Measurements from ENCODE around the gene NTNG2.

Gene NTNG2

DNA sequence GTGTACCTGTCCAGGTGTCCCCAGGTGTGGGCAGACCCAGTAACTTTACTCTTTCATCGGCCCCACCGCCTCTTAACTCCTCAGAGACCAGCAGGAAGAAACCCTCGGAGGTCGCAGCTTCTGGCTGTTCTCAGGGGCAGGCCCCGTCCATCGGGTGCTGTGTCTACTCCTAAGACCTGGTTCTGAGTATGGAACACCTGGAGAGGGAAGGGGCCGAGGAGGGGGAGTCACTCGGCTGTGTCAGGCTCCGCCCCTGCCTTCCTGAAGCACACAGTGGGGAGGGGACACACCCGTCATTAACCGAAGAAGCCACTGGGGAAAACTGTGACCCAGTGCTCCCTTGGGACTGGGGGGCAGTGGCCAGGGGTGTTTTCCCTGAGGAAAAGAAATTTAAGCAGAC is 22.3 kb downstream of the NTNG2 start:
- Histone ChIP-seq H3K9me3 (ENCODE audit: control insufficient read depth in 1 of 2, low read length in 2 of 2) (no peaks in the 10 kb centered on the region), H3K36me3 (ENCODE audit: control insufficient read depth in 1 of 2, insufficient read depth in 2 of 2, low read length in 2 of 2) (no peaks in the 10 kb centered on the region), H3K4me1 (ENCODE audit: control insufficient read depth in 1 of 2, insufficient read depth in 2 of 2, low read length in 2 of 2) (no peaks in the 10 kb centered on the region), H3K4me3 (ENCODE audit: low read depth in 1 of 2, low read length in 2 of 2) (no peak overlapping the region), H3K27ac (ENCODE audit: low read depth, low read length) (no peak overlapping the region), H3K9ac (ENCODE audit: low read depth in 1 of 2, low read length in 2 of 2) (no peak overlapping the region), H3K27me3 (ENCODE audit: control insufficient read depth in 1 of 2, insufficient read depth in 2 of 2, low read length in 2 of 2) (peaks cover 34 to 35% of the 10 kb centered on the region in 2 donors)

DNA sequence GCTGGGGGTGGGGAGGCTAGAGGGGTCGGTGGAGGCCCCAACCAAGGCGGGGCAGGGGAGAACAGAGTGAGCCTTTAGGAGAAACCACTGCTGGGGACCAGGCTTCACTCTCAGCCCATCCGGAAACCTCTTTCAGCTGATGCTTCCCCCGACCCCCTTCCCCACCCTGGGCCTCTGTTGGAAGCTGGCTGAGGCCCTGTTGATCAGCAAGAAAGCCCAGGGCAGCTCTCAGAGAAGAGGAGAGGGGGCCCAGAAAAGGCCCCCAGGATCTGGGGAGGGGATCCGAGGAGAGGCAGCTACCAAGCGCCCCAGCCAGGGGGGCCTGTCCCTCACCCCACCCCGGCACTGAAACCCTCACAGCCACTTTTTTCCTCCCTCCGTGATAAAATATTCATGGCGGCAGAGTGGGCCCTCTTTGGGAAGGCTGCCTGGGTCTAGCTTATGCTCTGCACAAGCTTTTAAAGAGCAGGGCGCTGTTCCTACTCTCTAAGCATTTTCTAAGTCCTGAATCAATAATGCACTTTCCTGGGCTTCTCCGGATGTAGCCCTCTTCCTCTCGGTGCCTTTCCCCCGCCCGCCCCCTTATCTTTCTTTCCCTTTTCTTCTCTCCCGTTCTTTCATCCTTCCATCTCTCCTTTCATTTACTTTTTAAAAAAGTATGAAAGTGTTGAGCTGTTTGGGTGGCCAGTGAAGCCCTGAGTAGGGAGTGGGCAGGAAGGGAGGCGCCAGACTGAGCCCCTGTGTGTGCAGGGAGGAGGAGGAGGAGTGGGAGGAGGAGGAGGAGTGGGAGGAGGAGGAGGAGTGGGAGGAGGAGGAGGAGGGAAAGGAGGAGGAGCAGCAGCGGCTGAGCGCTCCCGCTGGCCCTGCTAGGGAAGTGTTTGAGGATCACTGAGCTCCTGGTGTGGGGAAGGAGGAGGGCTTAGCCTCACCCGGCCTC is 23.5 kb downstream of the NTNG2 start:
- Histone ChIP-seq H3K4me3 (ENCODE audit: low read depth in 1 of 2, low read length in 2 of 2) (no peak overlapping the region), H3K4me1 (ENCODE audit: control insufficient read depth in 1 of 2, insufficient read depth in 2 of 2, low read length in 2 of 2) (no peaks in the 10 kb centered on the region), H3K9ac (ENCODE audit: low read depth in 1 of 2, low read length in 2 of 2) (no peak overlapping the region), H3K36me3 (ENCODE audit: control insufficient read depth in 1 of 2, insufficient read depth in 2 of 2, low read length in 2 of 2) (no peaks in the 10 kb centered on the region), H3K27me3 (ENCODE audit: control insufficient read depth in 1 of 2, insufficient read depth in 2 of 2, low read length in 2 of 2) (peaks cover 26 to 31% of the 10 kb centered on the region in 2 donors), H3K9me3 (ENCODE audit: control insufficient read depth in 1 of 2, low read length in 2 of 2) (no peaks in the 10 kb centered on the region), H3K27ac (ENCODE audit: low read depth, low read length) (no peak overlapping the region)

DNA sequence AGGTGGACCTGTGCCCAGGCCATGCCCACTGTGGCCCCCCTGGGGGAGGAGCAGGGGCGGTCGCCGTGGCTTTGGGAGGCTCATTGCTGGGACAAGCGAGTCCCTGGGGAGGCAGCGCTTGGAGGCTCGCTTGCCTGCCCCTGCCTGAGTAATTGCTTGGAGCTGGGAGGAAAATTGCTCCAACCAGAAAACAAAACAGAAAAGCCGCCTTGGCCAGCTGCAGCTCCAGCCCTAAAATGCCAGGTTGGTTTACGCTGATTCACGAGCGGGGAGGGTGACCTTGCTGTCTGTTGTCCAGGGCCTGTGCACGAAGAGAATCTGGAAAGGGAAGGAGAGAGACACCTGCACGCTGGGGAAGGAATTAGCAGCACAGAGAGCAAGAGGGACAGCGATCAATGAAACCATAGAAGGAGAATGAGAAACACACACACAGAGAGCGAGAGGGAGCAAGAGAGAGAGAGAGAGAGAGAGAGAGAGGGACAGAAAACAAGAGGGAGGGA is 25.3 kb downstream of the NTNG2 start:
- Histone ChIP-seq H3K4me3 (ENCODE audit: low read depth in 1 of 2, low read length in 2 of 2) (no peak overlapping the region), H3K36me3 (ENCODE audit: control insufficient read depth in 1 of 2, insufficient read depth in 2 of 2, low read length in 2 of 2) (no peaks in the 10 kb centered on the region), H3K27ac (ENCODE audit: low read depth, low read length) (no peak overlapping the region), H3K9ac (ENCODE audit: low read depth in 1 of 2, low read length in 2 of 2) (no peak overlapping the region), H3K4me1 (ENCODE audit: control insufficient read depth in 1 of 2, insufficient read depth in 2 of 2, low read length in 2 of 2) (no peaks in the 10 kb centered on the region), H3K9me3 (ENCODE audit: control insufficient read depth in 1 of 2, low read length in 2 of 2) (no peaks in the 10 kb centered on the region), H3K27me3 (ENCODE audit: control insufficient read depth in 1 of 2, insufficient read depth in 2 of 2, low read length in 2 of 2) (peaks cover 29 to 37% of the 10 kb centered on the region in 2 donors)

DNA sequence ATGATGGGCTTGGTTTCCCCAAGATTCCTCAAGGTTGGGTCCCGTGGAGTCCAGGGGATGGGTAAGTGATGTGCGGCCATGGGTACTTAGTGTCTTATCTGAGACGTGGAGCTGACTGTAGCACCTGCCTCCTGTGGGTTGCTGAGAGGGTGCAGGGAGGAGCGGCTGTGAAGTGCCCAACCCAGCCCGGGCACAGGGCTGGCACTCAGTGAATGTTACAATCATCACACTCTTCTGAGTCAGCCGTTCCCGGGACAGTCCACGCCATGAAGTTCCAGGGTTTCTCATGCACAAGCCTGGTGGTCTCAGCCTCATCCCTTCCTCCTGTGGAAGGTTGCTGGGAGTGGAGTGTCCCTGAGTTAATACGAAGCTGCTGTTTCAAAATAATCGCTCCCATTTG is 29.1 kb downstream of the NTNG2 start:
- Histone ChIP-seq H3K27ac (ENCODE audit: low read depth, low read length) (no peak overlapping the region), H3K9ac (ENCODE audit: low read depth in 1 of 2, low read length in 2 of 2) (no peak overlapping the region), H3K36me3 (ENCODE audit: control insufficient read depth in 1 of 2, insufficient read depth in 2 of 2, low read length in 2 of 2) (no peaks in the 10 kb centered on the region), H3K4me1 (ENCODE audit: control insufficient read depth in 1 of 2, insufficient read depth in 2 of 2, low read length in 2 of 2) (no peaks in the 10 kb centered on the region), H3K4me3 (ENCODE audit: low read depth in 1 of 2, low read length in 2 of 2) (no peak overlapping the region), H3K9me3 (ENCODE audit: control insufficient read depth in 1 of 2, low read length in 2 of 2) (no peaks in the 10 kb centered on the region), H3K27me3 (ENCODE audit: control insufficient read depth in 1 of 2, insufficient read depth in 2 of 2, low read length in 2 of 2) (peaks cover 21 to 30% of the 10 kb centered on the region in 2 donors)

DNA sequence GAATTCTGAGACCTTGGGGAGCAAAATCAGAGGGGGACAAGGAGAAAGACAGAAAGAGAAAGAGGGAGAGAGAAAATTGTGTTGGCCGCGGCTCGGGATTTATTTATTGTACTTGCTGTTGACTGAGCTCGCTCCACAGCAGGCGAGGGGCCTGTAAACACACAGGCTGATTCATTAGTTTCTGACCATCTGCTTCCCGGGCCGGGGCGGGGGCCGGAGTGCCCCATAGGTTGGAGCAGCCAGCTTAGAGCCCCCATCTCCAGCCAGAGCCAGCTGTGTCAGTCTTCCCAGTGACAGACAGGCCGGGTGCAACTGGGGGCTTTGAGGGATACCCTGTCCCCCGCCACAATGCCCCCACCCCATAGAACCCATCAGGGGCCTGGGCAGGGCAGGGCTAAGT is 30.9 kb downstream of the NTNG2 start:
- Histone ChIP-seq H3K4me1 (ENCODE audit: control insufficient read depth in 1 of 2, insufficient read depth in 2 of 2, low read length in 2 of 2) (no peaks in the 10 kb centered on the region), H3K27ac (ENCODE audit: low read depth, low read length) (no peak overlapping the region), H3K36me3 (ENCODE audit: control insufficient read depth in 1 of 2, insufficient read depth in 2 of 2, low read length in 2 of 2) (no peaks in the 10 kb centered on the region), H3K4me3 (ENCODE audit: low read depth in 1 of 2, low read length in 2 of 2) (no peak overlapping the region), H3K9ac (ENCODE audit: low read depth in 1 of 2, low read length in 2 of 2) (no peak overlapping the region), H3K9me3 (ENCODE audit: control insufficient read depth in 1 of 2, low read length in 2 of 2) (no peaks in the 10 kb centered on the region), H3K27me3 (ENCODE audit: control insufficient read depth in 1 of 2, insufficient read depth in 2 of 2, low read length in 2 of 2) (peaks cover 11 to 17% of the 10 kb centered on the region in 2 donors)

DNA sequence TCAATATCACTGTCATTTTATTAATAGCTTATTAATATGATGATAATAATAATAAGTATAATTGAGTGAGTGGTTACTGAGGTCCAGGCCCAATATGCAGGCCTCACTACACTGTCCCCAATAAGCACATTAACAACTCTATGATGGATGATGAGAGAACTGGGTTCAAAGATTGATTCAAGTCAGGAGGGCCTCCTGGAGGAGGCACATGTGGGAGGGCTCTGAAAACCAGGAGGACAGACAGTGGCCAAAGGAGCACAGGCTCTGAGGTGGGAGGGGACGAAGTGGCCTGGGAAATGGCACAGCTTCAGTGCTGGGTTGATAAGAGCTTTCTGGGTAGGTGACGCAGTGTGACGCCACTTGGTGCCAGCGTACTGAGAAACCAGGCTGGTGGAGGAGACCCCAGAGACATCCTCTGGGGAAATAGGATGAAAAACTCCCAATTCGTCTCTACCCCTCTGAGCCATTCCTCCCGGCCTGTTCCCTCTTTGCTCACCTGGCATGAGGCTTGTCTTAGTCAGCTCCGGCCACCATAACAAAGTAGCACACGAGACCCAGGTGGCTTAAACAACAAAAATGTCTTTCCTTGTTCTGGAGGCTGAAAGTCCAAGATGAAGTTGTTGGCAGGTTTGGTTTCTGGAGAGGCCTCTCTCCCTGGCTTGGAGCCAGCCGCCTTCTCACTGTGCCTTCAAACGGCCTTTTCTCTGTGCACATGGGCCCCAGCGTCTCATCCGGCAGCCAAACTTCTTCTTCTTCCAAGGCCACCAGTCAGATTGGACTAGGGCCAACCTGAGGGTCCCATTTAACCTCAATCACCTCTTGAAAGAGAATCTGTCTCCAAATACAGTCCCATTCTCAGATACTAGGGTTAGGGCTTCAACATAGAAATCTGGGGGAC is 31.6 kb downstream of the NTNG2 start:
- Histone ChIP-seq H3K27ac (ENCODE audit: low read depth, low read length) (no peak overlapping the region), H3K4me1 (ENCODE audit: control insufficient read depth in 1 of 2, insufficient read depth in 2 of 2, low read length in 2 of 2) (no peaks in the 10 kb centered on the region), H3K9ac (ENCODE audit: low read depth in 1 of 2, low read length in 2 of 2) (no peak overlapping the region), H3K4me3 (ENCODE audit: low read depth in 1 of 2, low read length in 2 of 2) (no peak overlapping the region), H3K27me3 (ENCODE audit: control insufficient read depth in 1 of 2, insufficient read depth in 2 of 2, low read length in 2 of 2) (peaks cover 7 to 10% of the 10 kb centered on the region in 2 donors), H3K9me3 (ENCODE audit: control insufficient read depth in 1 of 2, low read length in 2 of 2) (no peaks in the 10 kb centered on the region), H3K36me3 (ENCODE audit: control insufficient read depth in 1 of 2, insufficient read depth in 2 of 2, low read length in 2 of 2) (no peaks in the 10 kb centered on the region)

DNA sequence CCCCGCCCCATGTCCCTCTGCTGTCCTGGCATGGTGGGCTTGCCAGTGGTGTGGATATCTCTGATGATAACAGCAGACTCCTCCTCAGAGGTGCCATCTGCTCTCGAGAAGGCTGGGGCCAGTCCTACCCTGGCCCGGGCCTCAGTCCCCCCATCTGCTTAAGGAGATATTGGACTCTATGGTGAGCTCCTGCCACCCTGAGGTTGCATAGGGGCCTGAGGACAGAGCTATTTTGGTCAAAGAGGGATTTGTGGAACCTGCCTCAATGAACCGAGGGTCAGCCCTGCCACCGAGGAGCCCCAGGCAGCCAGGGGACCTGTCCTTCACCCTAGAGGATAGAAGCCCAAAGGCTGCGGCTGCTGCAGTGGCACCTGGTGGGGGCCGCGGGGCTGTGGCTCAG is 32.6 kb downstream of the NTNG2 start:
- Histone ChIP-seq H3K4me3 (ENCODE audit: low read depth in 1 of 2, low read length in 2 of 2) (no peak overlapping the region), H3K27me3 (ENCODE audit: control insufficient read depth in 1 of 2, insufficient read depth in 2 of 2, low read length in 2 of 2) (peaks cover 7 to 8% of the 10 kb centered on the region in 2 donors), H3K36me3 (ENCODE audit: control insufficient read depth in 1 of 2, insufficient read depth in 2 of 2, low read length in 2 of 2) (no peaks in the 10 kb centered on the region), H3K9ac (ENCODE audit: low read depth in 1 of 2, low read length in 2 of 2) (no peak overlapping the region), H3K4me1 (ENCODE audit: control insufficient read depth in 1 of 2, insufficient read depth in 2 of 2, low read length in 2 of 2) (no peaks in the 10 kb centered on the region), H3K9me3 (ENCODE audit: control insufficient read depth in 1 of 2, low read length in 2 of 2) (no peaks in the 10 kb centered on the region), H3K27ac (ENCODE audit: low read depth, low read length) (no peak overlapping the region)

DNA sequence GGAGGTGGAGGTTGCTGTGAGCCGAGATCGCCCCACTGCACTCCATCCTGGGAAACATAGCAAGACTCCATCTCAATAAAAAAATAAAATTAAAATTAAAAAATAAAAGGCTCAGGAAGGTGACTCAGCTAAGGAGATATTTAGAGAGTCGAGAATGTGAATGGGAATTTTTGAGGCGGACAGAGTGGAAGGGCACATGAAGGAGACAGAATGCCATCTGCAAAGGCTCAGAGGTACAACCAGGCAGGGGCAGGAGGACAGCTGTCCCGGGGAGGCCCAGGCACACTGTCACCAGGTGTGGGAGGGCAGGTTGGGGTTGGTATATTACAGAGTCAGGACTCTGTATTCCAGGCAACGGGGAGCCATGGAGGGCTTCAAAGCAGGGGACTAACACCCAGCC is 35.5 kb downstream of the NTNG2 start:
- H3K4me3 ChIP-seq (ENCODE audit: low read depth in 1 of 2, low read length in 2 of 2): no peak overlapping the region
- H3K9ac ChIP-seq (ENCODE audit: low read depth in 1 of 2, low read length in 2 of 2): no peak overlapping the region
- H3K4me1 ChIP-seq (ENCODE audit: control insufficient read depth in 1 of 2, insufficient read depth in 2 of 2, low read length in 2 of 2): no peaks in the 10 kb centered on the region
- H3K36me3 ChIP-seq (ENCODE audit: control insufficient read depth in 1 of 2, insufficient read depth in 2 of 2, low read length in 2 of 2): no peaks in the 10 kb centered on the region
- H3K9me3 ChIP-seq (ENCODE audit: control insufficient read depth in 1 of 2, low read length in 2 of 2): no peaks in the 10 kb centered on the region
- no peaks in the 10 kb centered on the region for H3K27me3 ChIP-seq (ENCODE audit: control insufficient read depth in 1 of 2, insufficient read depth in 2 of 2, low read length in 2 of 2)
- H3K27ac ChIP-seq (ENCODE audit: low read depth, low read length): no peak overlapping the region

DNA sequence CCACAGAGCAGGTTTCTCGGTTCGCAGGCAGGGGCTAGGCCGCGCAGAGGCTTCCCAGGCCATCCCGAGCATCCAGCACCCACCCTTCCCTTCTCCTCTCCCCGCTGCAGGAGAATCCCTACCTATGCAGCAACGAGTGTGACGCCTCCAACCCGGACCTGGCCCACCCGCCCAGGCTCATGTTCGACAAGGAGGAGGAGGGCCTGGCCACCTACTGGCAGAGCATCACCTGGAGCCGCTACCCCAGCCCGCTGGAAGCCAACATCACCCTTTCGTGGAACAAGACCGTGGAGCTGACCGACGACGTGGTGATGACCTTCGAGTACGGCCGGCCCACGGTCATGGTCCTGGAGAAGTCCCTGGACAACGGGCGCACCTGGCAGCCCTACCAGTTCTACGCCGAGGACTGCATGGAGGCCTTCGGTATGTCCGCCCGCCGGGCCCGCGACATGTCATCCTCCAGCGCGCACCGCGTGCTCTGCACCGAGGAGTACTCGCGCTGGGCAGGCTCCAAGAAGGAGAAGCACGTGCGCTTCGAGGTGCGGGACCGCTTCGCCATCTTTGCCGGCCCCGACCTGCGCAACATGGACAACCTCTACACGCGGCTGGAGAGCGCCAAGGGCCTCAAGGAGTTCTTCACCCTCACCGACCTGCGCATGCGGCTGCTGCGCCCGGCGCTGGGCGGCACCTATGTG is 36.1 kb downstream of the NTNG2 start:
- peaks cover 4 to 5% of the 10 kb centered on the region in 2 donors for H3K27me3 ChIP-seq (ENCODE audit: control insufficient read depth in 1 of 2, insufficient read depth in 2 of 2, low read length in 2 of 2)
- H3K36me3 ChIP-seq (ENCODE audit: control insufficient read depth in 1 of 2, insufficient read depth in 2 of 2, low read length in 2 of 2): no peaks in the 10 kb centered on the region
- no peak overlapping the region for H3K27ac ChIP-seq (ENCODE audit: low read depth, low read length)
- no peak overlapping the region for H3K4me3 ChIP-seq (ENCODE audit: low read depth in 1 of 2, low read length in 2 of 2)
- H3K9me3 ChIP-seq (ENCODE audit: control insufficient read depth in 1 of 2, low read length in 2 of 2): no peaks in the 10 kb centered on the region
- no peaks in the 10 kb centered on the region for H3K4me1 ChIP-seq (ENCODE audit: control insufficient read depth in 1 of 2, insufficient read depth in 2 of 2, low read length in 2 of 2)
- no peak overlapping the region for H3K9ac ChIP-seq (ENCODE audit: low read depth in 1 of 2, low read length in 2 of 2)
